Stomach (tissue), 9 donors: ENCODE results near the gene PPP1R9A. TPM values are rescaled to one million over a fixed set of nuclear protein-coding genes. Genes with fewer than 3 reads are reported as not detected.

Experiments used
- DNase-seq, 2 donors: peaks; one replicate each; pipeline versions ENCODE4 v3.0.0 to v3.0.0-alpha.2; 2013 to 2019
- H3K27ac ChIP-seq, 5 donors: fragments of 200-600 bp in 4 of 5; sonication (generic) in 4 of 5; one replicate each; pipeline ENCODE4 v1.5.1; 2013 to 2019; ENCODE audit warnings: mild to moderate bottlenecking in 1 of 5, moderate library complexity in 1 of 5
- H3K27me3 ChIP-seq, 3 donors: fragments of 200-600 bp; sonication (generic); one replicate each; pipeline ENCODE4 v1.5.1; 2017 to 2019; ENCODE audit warnings: mixed run types in 1 of 3
- H3K36me3 ChIP-seq, 4 donors: fragments of 200-600 bp; sonication (generic); 1 replicate in 3 of 4; 2 replicates in 1 of 4; pipeline ENCODE4 v1.5.1; 2016 to 2019
- H3K4me1 ChIP-seq, 4 donors: fragments of 200-600 bp; sonication (generic); one replicate each; pipeline ENCODE4 v1.5.1; 2016 to 2019
- H3K4me3 ChIP-seq, 4 donors: fragments of 200-600 bp; sonication (generic) in 3 of 4; one replicate each; pipeline ENCODE4 v1.5.1; 2016 to 2019; ENCODE audit warnings: mild to moderate bottlenecking in 1 of 4
- H3K9me3 ChIP-seq, 4 donors: fragments of 200-600 bp; sonication (generic); one replicate each; pipeline ENCODE4 v1.5.1; 2016 to 2019
- EP300 ChIP-seq: sonication (generic); formaldehyde crosslinking; IDR thresholded peaks from one replicate; pipeline ENCODE4 v1.6.1; 2017; ENCODE audit warnings: antibody characterized with exemption
- POLR2A ChIP-seq, 4 donors: fragments of 450-650 bp; IDR thresholded peaks; one replicate each; pipeline ENCODE4 v1.6.1; 2016; ENCODE audit warnings: antibody characterized with exemption in 4 of 4, control low read depth in 2 of 4, mild to moderate bottlenecking in 1 of 4, moderate library complexity in 1 of 4
- POLR2AphosphoS5 ChIP-seq, 3 donors: sonication (generic); formaldehyde crosslinking; IDR thresholded peaks; one replicate each; pipeline ENCODE4 v1.6.1; 2016; ENCODE audit warnings: antibody characterized with exemption in 3 of 3
- WGBS, 5 donors: extraction: QIAGEN DNeasy Blood & Tissue Kit in 3 of 5; methylation state at CpG; one replicate each; pipeline versions ENCODE4 v1.1.5 to v1.1.7; 2013 to 2018; 5-methylcytosine and 5-hydroxymethylcytosine counted together
- intact Hi-C: fragments of 100-400 bp; cut with DNase I; formaldehyde crosslinking; loops from one replicate; pipeline ENCODE4 v1.15.1; 2023; ENCODE audit warnings: low total_unique reads
- polyA plus RNA-seq, 3 donors: library from polyadenylated mRNA; stranded (reverse); fragments of 200-250 nt; gene quantifications; one replicate each; pipeline ENCODE4 v1.2.3, GENCODE V29; 2013
- total RNA-seq, 5 donors: library from RNA; depleted of rRNA; stranded (reverse); fragments of >200 nt; gene quantifications; one replicate each; pipeline versions ENCODE4 v1.1.0 to v1.2.3, GENCODE V29; 2014 to 2016
- TF ChIP-seq, protein P1 (sequence below), 7 experiments: fragments of 450-650 bp in 4 of 7; fragments of 200-600 bp in 3 of 7; sonication (generic) in 3 of 7; IDR thresholded peaks; one replicate each; pipeline ENCODE4 v1.5.1; 2016 to 2019; ENCODE audit warnings: antibody characterized with exemption in 7 of 7, control low read depth in 2 of 7, mild to moderate bottlenecking in 1 of 7
- donor health status: healthy with polysubstance abuse.
- donor health status: Bipolar disorder and iron deficiency.
- donor health status: healthy.

The PPP1R9A gene
- total and polyA plus RNA-seq, 8 donors = 1.4 to 37.1 (median 12.5) TPM

- H3K4me1 ChIP-seq = peaks cover 0 to 18% (median 0%) of the 10 kb centered on the region in 4 donors
- H3K9me3 ChIP-seq = no peaks in the 10 kb centered on the region
- H3K27me3 ChIP-seq = no peaks in the 10 kb centered on the region
- TF ChIP-seq EP300 = no peak
- no peak for TF ChIP-seq POLR2A (IDR thresholded peaks at IDR 0.05)
- TF ChIP-seq, protein P1, sequence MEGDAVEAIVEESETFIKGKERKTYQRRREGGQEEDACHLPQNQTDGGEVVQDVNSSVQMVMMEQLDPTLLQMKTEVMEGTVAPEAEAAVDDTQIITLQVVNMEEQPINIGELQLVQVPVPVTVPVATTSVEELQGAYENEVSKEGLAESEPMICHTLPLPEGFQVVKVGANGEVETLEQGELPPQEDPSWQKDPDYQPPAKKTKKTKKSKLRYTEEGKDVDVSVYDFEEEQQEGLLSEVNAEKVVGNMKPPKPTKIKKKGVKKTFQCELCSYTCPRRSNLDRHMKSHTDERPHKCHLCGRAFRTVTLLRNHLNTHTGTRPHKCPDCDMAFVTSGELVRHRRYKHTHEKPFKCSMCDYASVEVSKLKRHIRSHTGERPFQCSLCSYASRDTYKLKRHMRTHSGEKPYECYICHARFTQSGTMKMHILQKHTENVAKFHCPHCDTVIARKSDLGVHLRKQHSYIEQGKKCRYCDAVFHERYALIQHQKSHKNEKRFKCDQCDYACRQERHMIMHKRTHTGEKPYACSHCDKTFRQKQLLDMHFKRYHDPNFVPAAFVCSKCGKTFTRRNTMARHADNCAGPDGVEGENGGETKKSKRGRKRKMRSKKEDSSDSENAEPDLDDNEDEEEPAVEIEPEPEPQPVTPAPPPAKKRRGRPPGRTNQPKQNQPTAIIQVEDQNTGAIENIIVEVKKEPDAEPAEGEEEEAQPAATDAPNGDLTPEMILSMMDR (IDR thresholded peaks at IDR 0.05) = no peak
- TF ChIP-seq POLR2AphosphoS5 (IDR thresholded peaks at IDR 0.05) = no peak
- no peak for DNase-seq
- no peak overlapping the region for H3K27ac ChIP-seq
- no peaks in the 10 kb centered on the region for H3K36me3 ChIP-seq
- H3K4me3 ChIP-seq = no peak overlapping the region
- intact Hi-C loops = no loop called here
These were observed 188.7 kb downstream of the PPP1R9A start for GRCh38 chr7:95095966-95096540.

- Histone ChIP-seq H3K4me3 (no peak overlapping the region), H3K9me3 (no peaks in the 10 kb centered on the region), H3K4me1 (peaks cover 0 to 18% (median 0%) of the 10 kb centered on the region in 4 donors), H3K36me3 (no peaks in the 10 kb centered on the region), H3K27ac (no peak overlapping the region), H3K27me3 (no peaks in the 10 kb centered on the region)
- 66 to 91% (median 80%) methylated on average over 3 of the region's 3 CpGs for WGBS, 5 donors
- TF ChIP-seq EP300 (no peak), POLR2A (IDR thresholded peaks at IDR 0.05) (no peak), POLR2AphosphoS5 (IDR thresholded peaks at IDR 0.05) (no peak)
- TF ChIP-seq, protein P1 (IDR thresholded peaks at IDR 0.05) = no peak
- peak in 1 of 2 donors; percentile 53 for DNase-seq
- intact Hi-C loops = no loop called here
These were observed 189.9 kb downstream of the PPP1R9A start for GRCh38 chr7:95097291-95097690.

DNA sequence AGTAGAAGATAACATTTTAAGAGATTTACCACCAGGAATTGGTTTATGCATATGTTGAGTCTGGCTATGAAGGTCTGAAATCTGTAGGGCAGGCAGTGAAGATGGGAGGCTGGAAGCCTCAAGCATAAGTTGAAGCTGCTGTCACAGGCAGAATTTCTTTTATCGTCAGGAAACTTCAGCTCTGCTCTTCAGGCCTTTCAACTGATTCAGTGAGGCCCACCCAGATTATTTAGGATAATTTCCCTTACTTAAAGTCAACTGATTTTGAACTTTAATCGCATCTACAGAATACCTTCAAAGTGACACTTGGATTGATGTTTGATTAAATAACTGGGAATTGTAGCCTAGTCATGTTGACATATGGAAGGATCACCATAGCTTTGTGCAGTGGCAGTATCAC, 190.5 kb downstream of the PPP1R9A start:
- Histone ChIP-seq H3K27ac (no peak overlapping the region), H3K4me1 (peaks cover 0 to 14% (median 0%) of the 10 kb centered on the region in 4 donors), H3K4me3 (no peak overlapping the region), H3K36me3 (no peaks in the 10 kb centered on the region), H3K27me3 (no peaks in the 10 kb centered on the region), H3K9me3 (no peaks in the 10 kb centered on the region)
- no peak for TF ChIP-seq POLR2AphosphoS5 (IDR thresholded peaks at IDR 0.05)
- TF ChIP-seq, protein P1 (IDR thresholded peaks at IDR 0.05) = no peak
- TF ChIP-seq EP300 = no peak
- no peak for TF ChIP-seq POLR2A (IDR thresholded peaks at IDR 0.05)
- WGBS, 5 donors = 79 to 99% (median 90%) methylated on average over 2 of the region's 2 CpGs
- no peak for DNase-seq
- intact Hi-C loops = no loop called here

- intact Hi-C loops = no loop called here
- Histone ChIP-seq H3K4me1 (peaks cover 0 to 11% (median 0%) of the 10 kb centered on the region in 4 donors), H3K27ac (no peak overlapping the region), H3K36me3 (no peaks in the 10 kb centered on the region), H3K27me3 (no peaks in the 10 kb centered on the region), H3K9me3 (no peaks in the 10 kb centered on the region), H3K4me3 (no peak overlapping the region)
- no peak for DNase-seq
- TF ChIP-seq POLR2A (IDR thresholded peaks at IDR 0.05) = no peak
- no peak for TF ChIP-seq EP300
- TF ChIP-seq, protein P1 (IDR thresholded peaks at IDR 0.05) = no peak
- no peak for TF ChIP-seq POLR2AphosphoS5 (IDR thresholded peaks at IDR 0.05)
- 51 to 77% (median 65%) methylated on average over 1 of the region's 1 CpG for WGBS, 5 donors
These were observed 191.7 kb downstream of the PPP1R9A start for GRCh38 chr7:95099106-95099505.
